Activated CD8-positive, alpha-beta T cell treated with anti-CD3 and anti-CD28 coated beads for 36 hours (primary cell): ENCODE results near the gene GFPT2. TPM values are rescaled to one million over a fixed set of nuclear protein-coding genes. Genes with fewer than 3 reads are reported as not detected.

Experiments
- ATAC-seq: fragments of 200-7000 bp; cut with Tn5 transposase; one replicate; pipeline ENCODE4 v1.10.0; 2021; ENCODE audit warnings: mild to moderate bottlenecking, moderate library complexity
- CTCF ChIA-PET: fragments of 350-600 bp; sonication (Branson Sonifier 250); formaldehyde crosslinking; loops from one replicate; lab custom pipeline; 2021; ENCODE audit warnings: antibody characterized with exemption; lab: Charles Lee
- POLR2A ChIA-PET: fragments of 350-600 bp; sonication (Branson Sonifier 250); formaldehyde crosslinking; loops from one replicate; lab custom pipeline; 2021; ENCODE audit warnings: antibody characterized with exemption; lab: Charles Lee
- DNase-seq: peaks from one replicate; pipeline ENCODE4 v3.0.0-alpha.2; 2020
- H3K27ac Mint-ChIP-seq: one replicate; pipeline ENCODE4 v1.8.0; 2021; ENCODE audit warnings: mild to moderate bottlenecking, mixed read lengths
- H3K27me3 Mint-ChIP-seq: one replicate; pipeline ENCODE4 v1.8.0; 2021; ENCODE audit warnings: mixed read lengths
- H3K36me3 Mint-ChIP-seq: one replicate; pipeline ENCODE4 v1.8.0; 2021; ENCODE audit warnings: low read depth, mixed read lengths
- H3K4me1 Mint-ChIP-seq: one replicate; pipeline ENCODE4 v1.8.0; 2021; ENCODE audit warnings: low read depth, mixed read lengths
- H3K4me3 Mint-ChIP-seq: one replicate; pipeline ENCODE4 v1.8.0; 2021; ENCODE audit warnings: mild to moderate bottlenecking, moderate library complexity, mixed read lengths
- H3K9me3 Mint-ChIP-seq: one replicate; pipeline ENCODE4 v1.8.0; 2021; ENCODE audit warnings: mixed read lengths
- intact Hi-C: fragments of 100-400 bp; cut with micrococcal nuclease; formaldehyde crosslinking; loops from one replicate; pipeline ENCODE4 v1.10.0; 2022
- total RNA-seq, 2 experiments: library from RNA; stranded (reverse); gene quantifications; one replicate each; pipeline ENCODE4 v1.2.3, GENCODE V29; 2021
- TF ChIP-seq, protein P1 (sequence below): fragments of 200-600 bp; IDR thresholded peaks from one replicate; pipeline ENCODE4 v1.8.0; 2022; ENCODE audit warnings: antibody characterized with exemption, mild to moderate bottlenecking

The GFPT2 gene
- total RNA-seq, 2 experiments from 2014 or later: not detected

DNA sequence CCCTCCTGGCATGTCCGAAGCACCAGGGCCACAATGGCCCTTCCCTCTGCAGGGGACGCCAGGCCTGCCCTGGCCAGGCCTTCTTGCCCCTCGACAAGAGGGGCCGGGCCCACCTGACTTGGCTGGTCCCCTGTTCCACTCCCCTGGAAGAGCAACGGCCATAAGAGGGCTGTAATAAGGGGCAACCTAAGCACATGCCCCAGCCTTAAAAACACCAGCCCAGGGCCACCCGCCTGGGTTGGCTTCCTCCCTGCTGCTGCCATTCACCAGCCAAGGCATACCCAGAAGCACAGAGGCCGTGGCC, 8.5 kb downstream of the GFPT2 start:
- TF ChIP-seq, protein P1, sequence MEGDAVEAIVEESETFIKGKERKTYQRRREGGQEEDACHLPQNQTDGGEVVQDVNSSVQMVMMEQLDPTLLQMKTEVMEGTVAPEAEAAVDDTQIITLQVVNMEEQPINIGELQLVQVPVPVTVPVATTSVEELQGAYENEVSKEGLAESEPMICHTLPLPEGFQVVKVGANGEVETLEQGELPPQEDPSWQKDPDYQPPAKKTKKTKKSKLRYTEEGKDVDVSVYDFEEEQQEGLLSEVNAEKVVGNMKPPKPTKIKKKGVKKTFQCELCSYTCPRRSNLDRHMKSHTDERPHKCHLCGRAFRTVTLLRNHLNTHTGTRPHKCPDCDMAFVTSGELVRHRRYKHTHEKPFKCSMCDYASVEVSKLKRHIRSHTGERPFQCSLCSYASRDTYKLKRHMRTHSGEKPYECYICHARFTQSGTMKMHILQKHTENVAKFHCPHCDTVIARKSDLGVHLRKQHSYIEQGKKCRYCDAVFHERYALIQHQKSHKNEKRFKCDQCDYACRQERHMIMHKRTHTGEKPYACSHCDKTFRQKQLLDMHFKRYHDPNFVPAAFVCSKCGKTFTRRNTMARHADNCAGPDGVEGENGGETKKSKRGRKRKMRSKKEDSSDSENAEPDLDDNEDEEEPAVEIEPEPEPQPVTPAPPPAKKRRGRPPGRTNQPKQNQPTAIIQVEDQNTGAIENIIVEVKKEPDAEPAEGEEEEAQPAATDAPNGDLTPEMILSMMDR: no peak
- Mint-ChIP-seq H3K9me3 (no peaks in the 10 kb centered on the region), H3K27me3 (no peaks in the 10 kb centered on the region), H3K27ac (no peak overlapping the region), H3K4me3 (no peak overlapping the region), H3K36me3 (no peaks in the 10 kb centered on the region), H3K4me1 (no peaks in the 10 kb centered on the region)
- ChIA-PET CTCF (interaction anchor here (2.3 kb wide), 1 partner anchor 9 kb away, joined by 5 read pairs; the partner anchor contains the start of gene GFPT2), POLR2A (no interaction called here)
- ATAC-seq: no peak
- no peak for DNase-seq
- intact Hi-C loops: no loop called here

DNA sequence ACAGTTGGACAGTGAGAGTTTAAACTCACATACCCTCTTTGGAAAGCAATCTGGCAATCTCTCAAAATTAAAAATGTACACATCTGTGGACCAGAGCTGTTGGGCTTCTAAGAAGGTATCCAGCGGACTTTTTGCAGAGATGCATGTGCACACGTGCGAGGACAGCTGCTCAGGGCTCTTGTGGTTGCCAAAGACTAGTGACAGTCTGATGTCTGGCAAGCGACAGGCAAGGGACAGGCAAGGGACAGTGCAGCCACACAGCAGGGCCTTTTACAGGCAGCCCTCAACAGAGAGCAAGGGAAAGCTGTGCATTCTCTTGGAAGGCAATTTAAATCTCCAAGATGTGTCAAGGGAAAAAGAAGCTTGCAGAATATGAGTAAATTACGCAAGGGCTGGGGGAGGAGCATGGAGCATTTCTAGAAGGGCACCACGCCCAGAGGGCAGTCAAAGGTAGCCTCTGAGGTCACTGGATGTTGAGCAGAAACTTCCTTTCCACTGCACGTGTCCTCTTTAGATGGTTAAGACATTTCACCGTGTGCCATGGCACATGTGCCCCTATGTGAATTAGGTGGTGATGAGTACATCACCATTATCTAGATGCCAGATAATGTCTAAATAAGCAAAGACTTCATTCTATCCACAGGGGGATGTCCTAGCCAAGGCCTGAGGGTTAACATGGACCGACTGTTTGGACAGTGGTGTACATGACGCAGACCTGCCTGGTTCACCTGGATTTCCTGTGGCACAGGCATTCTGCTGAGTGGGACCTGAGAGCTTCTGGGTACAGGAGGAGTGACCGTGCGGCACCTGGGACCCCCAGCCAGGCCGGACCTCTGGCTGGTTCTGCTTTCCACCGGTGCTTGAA, 9.1 kb downstream of the GFPT2 start:
- Mint-ChIP-seq H3K4me1 (no peaks in the 10 kb centered on the region), H3K27ac (no peak overlapping the region), H3K36me3 (no peaks in the 10 kb centered on the region), H3K27me3 (no peaks in the 10 kb centered on the region), H3K4me3 (no peak overlapping the region), H3K9me3 (no peaks in the 10 kb centered on the region)
- no peak for DNase-seq
- TF ChIP-seq, protein P1: no peak
- intact Hi-C loops: no loop called here
- ChIA-PET CTCF (interaction anchor here (1.0 to 3.6 kb wide), 6 partner anchors 9 to 135 kb away, joined by 3 to 19 read pairs (median 4); partner anchors contain the start of genes GFPT2 and RASGEF1C), POLR2A (no interaction called here)
- ATAC-seq: no peak

DNA sequence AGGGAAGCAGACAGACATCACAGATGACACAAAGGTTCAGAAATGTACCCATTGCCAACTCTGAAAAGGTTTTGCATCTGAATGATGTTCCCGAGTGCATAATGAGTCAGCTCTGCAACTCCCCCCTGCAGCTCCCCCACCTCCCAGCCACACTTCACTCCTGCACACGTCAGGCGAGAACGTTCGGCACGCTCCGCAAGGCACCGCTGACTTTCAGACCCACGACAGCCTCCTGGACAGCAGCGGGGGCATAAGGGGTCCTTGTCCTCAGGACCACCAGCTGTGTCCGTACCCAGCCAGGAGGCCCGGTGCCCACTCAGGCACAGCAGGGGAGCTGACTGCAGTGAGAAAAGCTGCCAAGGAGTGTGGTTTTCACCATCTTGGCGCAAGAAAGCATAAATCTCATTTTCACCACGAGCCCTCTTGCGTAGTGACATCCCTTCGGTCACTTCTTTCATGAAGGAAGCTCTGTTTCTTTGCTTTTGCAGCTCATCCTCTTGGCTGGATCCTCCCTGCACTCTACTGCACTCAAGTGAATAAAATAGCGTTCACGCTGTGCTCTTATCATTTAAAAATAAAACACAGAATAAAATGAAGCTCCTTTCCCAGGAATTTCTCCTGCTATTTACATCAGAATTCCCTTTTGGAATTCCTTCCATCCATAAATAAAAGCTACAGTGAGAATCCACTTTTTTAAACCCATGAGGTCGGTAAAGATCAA, 9.9 kb downstream of the GFPT2 start:
- no peak overlapping the region for H3K27ac Mint-ChIP-seq
- no peak for DNase-seq
- intact Hi-C loops: no loop called here
- H3K4me1 Mint-ChIP-seq: no peaks in the 10 kb centered on the region
- no peak for ATAC-seq
- no peak overlapping the region for H3K4me3 Mint-ChIP-seq
- POLR2A ChIA-PET: no interaction called here
- CTCF ChIA-PET: interaction anchor here (0.8 to 3.6 kb wide), 7 partner anchors 10 to 134 kb away, joined by 3 to 19 read pairs (median 4); partner anchors contain the start of genes GFPT2 and RASGEF1C
- H3K36me3 Mint-ChIP-seq: no peaks in the 10 kb centered on the region
- no peaks in the 10 kb centered on the region for H3K9me3 Mint-ChIP-seq
- H3K27me3 Mint-ChIP-seq: no peaks in the 10 kb centered on the region
- TF ChIP-seq, protein P1: no peak

DNA sequence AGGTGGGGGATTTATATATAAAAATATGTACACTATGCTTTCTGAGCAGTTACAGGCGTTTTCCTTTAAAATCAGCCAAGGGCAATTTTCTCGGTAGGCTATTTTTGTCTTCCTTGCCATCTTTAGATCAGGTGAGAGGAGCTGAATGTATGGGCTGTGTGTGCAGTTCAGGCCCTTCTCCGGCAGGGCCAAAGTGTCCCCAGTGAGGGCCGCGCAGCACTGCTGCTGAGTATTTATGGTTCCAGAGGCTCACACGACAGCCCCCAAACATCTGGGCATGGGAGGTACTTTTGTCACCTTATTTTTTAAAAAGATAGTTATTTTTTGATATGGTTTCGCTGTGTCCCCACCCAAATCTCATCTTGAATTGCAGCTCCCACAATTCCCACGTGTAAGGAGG, 11.5 kb downstream of the GFPT2 start:
- CTCF ChIA-PET: interaction anchor here (3.6 kb wide), 1 partner anchor 14 kb away, joined by 19 read pairs; no protein-coding TSS in a partner anchor

More for the DNA sequence above, 11.5 kb downstream of the GFPT2 start:
- DNase-seq (no peak), ATAC-seq (no peak)
- Mint-ChIP-seq H3K4me3 (no peak overlapping the region), H3K9me3 (no peaks in the 10 kb centered on the region), H3K36me3 (no peaks in the 10 kb centered on the region), H3K27ac (no peak overlapping the region), H3K4me1 (no peaks in the 10 kb centered on the region), H3K27me3 (no peaks in the 10 kb centered on the region)
- POLR2A ChIA-PET: no interaction called here
- intact Hi-C loops: no loop called here
- TF ChIP-seq, protein P1: no peak
